Fibroblast of lung (primary cell): ENCODE results near the gene HSPBP1. TPM values are rescaled to one million over a fixed set of nuclear protein-coding genes. Genes with fewer than 3 reads are reported as not detected.
A peak's percentile ranks its signal among the peaks of the same experiment; 100 is the strongest.
"Not testable (repeated sequence)": the region's sequence is repeated elsewhere in the genome, so short reads cannot be mapped to it uniquely, and the experiment has no call there.

Experiments
- DNase-seq, 2 donors: peaks; one replicate each; pipeline versions ENCODE4 v3.0.0 to v3.0.0-alpha.2; 2010; ENCODE audit warnings: low read depth in 2 of 2
- H2AFZ ChIP-seq: 2 replicates; pipeline ENCODE4 v1.5.1; 2012; ENCODE audit warnings: low read length, control low read depth, inconsistent platforms
- H3K27ac ChIP-seq: 2 replicates; pipeline ENCODE4 v1.5.1; 2011; ENCODE audit warnings: low read length, control low read depth; ENCODE audit not compliant: insufficient read depth
- H3K27me3 ChIP-seq: 2 replicates; pipeline ENCODE4 v1.5.1; 2011; ENCODE audit warnings: mild to moderate bottlenecking, low read length; ENCODE audit not compliant: control insufficient read depth, insufficient read depth
- H3K36me3 ChIP-seq: 2 replicates; pipeline ENCODE4 v1.5.1; 2011; ENCODE audit warnings: low read length; ENCODE audit not compliant: control insufficient read depth, insufficient read depth
- H3K4me1 ChIP-seq: 2 replicates; pipeline ENCODE4 v1.5.1; 2011; ENCODE audit warnings: low read length; ENCODE audit not compliant: control insufficient read depth, insufficient read depth; ENCODE audit errors: extremely low read depth
- H3K4me2 ChIP-seq: 2 replicates; pipeline ENCODE4 v1.5.1; 2011; ENCODE audit warnings: low read length, control low read depth; ENCODE audit not compliant: insufficient read depth; ENCODE audit errors: extremely low read depth
- H3K4me3 ChIP-seq, 4 experiments: fragments of 200-600 bp in 1 of 4; sonication (generic) in 1 of 4; replicated peaks in 1 of 4; 2 replicates each; pipeline ENCODE4 v1.5.1; 2011 to 2016; ENCODE audit warnings: low read length in 4 of 4, low read depth in 3 of 4, mild to moderate bottlenecking in 3 of 4, control low read depth in 2 of 4, inconsistent platforms in 1 of 4, mixed read lengths in 1 of 4; ENCODE audit not compliant: insufficient read depth in 1 of 4; ENCODE audit errors: control extremely low read depth in 1 of 4
- H3K79me2 ChIP-seq: 2 replicates; pipeline ENCODE4 v1.5.1; 2012; ENCODE audit warnings: mild to moderate bottlenecking, low read length, inconsistent platforms; ENCODE audit not compliant: control insufficient read depth, insufficient read depth
- H3K9ac ChIP-seq: 2 replicates; pipeline ENCODE4 v1.5.1; 2011; ENCODE audit warnings: mild to moderate bottlenecking, low read length, control low read depth; ENCODE audit not compliant: insufficient read depth
- H3K9me3 ChIP-seq: 2 replicates; pipeline ENCODE4 v1.5.1; 2012; ENCODE audit warnings: low read depth, low read length; ENCODE audit not compliant: control insufficient read depth, insufficient read depth
- H4K20me1 ChIP-seq: 2 replicates; pipeline ENCODE4 v1.5.1; 2011; ENCODE audit warnings: low read length; ENCODE audit not compliant: control insufficient read depth, insufficient read depth; ENCODE audit errors: extremely low read depth
- CTCF ChIP-seq, 2 donors: IDR thresholded peaks in 1 of 2; conservative IDR thresholded peaks in 1 of 2; 1 replicate in 1 of 2; 2 replicates in 1 of 2; pipeline ENCODE4 v1.5.1; 2011 to 2012; ENCODE audit warnings: low read length in 2 of 2, control low read depth in 1 of 2, inconsistent platforms in 1 of 2, low read depth in 1 of 2, mild to moderate bottlenecking in 1 of 2
- EZH2 ChIP-seq: IDR thresholded peaks from 2 replicates; pipeline ENCODE4 v1.5.1; 2012; ENCODE audit warnings: low read length, control low read depth, mild to moderate bottlenecking; ENCODE audit errors: missing control alignments
- polyA minus RNA-seq: library from RNA; depleted of rRNA, polyadenylated mRNA; stranded (reverse); fragments of >200 nt; gene quantifications from 2 replicates; pipeline ENCODE4 v1.2.3, GENCODE V29; 2011; ENCODE audit warnings: low replicate concordance
- polyA plus RNA-seq, 2 donors: library from polyadenylated mRNA; depleted of rRNA in 1 of 2; stranded (reverse) in 1 of 2; unstranded in 1 of 2; fragments of >200 nt; gene quantifications; 2 replicates each; pipeline ENCODE4 v1.2.1, GENCODE V29; 2011 to 2012; ENCODE audit warnings: missing spikeins in 1 of 2
- total RNA-seq: library from RNA; depleted of rRNA; stranded (reverse); fragments of >200 nt; gene quantifications from 2 replicates; pipeline ENCODE4 v1.2.1, GENCODE V29; 2014

Gene HSPBP1
- 19.8 and 21.5 TPM in 2 replicates for total RNA-seq
- 12.5 and 15.8 TPM in 2 replicates for polyA plus RNA-seq
- 26.9 and 42.7 TPM in 2 replicates for polyA plus RNA-seq (2012)
- polyA minus RNA-seq: 20.4 and 22.7 TPM in 2 replicates

DNA sequence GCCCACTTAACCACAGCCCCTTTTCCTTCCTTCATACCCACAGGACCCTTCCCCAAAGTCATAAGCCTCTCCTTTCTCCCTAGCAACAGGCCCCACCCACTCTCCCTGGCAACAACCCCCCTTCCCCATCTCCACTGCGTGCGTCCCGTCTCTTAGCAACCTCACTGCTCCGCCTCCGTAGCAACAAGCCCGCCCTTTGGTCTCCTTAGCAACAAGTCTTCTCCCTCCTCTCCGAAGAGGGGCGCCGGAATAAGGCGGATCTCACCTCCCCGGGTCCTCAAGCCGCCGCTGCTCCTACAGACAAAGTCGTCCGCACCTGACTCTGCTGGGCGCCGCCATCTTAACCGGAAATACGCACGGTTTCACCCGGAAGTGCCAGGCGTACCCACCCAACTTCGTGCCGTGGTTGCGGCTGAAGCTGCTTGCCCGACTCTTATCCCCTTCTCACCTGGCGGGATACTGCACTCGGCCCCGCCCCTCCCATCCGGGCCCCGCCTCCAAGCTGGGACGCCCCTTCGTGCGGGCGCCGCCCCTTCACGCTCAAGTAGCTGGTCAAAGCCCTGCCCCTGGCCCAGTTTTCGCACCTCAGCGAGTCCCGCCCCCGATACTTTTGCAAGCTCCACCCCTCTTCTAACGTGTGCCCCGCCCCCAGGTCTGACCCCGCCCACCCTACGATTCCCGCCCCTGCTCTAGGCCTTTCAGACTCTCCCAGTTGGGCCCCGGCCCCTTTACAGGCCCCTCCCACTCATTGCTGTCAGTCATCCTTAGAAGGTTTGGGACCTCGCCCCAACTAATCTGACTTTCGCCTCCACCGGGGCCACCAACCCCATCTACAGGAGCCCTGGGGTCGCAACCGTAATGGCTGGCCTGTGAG lies at the start of gene HSPBP1:
Gene HSPBP1, minus strand, starts transcription at position 341 of the 874 bp plus-strand sequence. CDS start 502 bp downstream, outside the sequence.
- peak; percentile 95 for DNase-seq
- Histone ChIP-seq H4K20me1 (no peaks in the 10 kb centered on the region), H3K4me2 (peak within 1 kb of the TSS; percentile 93), H3K79me2 (no peaks in the 10 kb centered on the region), H3K4me1 (peaks cover 3% of the 10 kb centered on the region), H3K27ac (peak within 1 kb of the TSS; percentile 94), H3K36me3 (peaks cover 2% of the 10 kb centered on the region), H2AFZ (peak within 1 kb of the TSS; percentile 94), H3K4me3 (peak within 1 kb of the TSS; percentile 82 to 99 (median 94)), H3K9ac (peak within 1 kb of the TSS; percentile 83), H3K27me3 (no peaks in the 10 kb centered on the region), H3K9me3 (no peaks in the 10 kb centered on the region)
- no peak for TF ChIP-seq EZH2
- TF ChIP-seq CTCF (conservative IDR thresholded peaks at IDR 0.05 in 1 of 2, IDR thresholded peaks at IDR 0.05 in 1 of 2; ENCODE audit: low read depth in 1 of 2, low read length in 2 of 2): no peak

GRCh38 chr19:55328774-55329318 lies 48.9 kb upstream of the HSPBP1 start:
- H3K9ac ChIP-seq, H3K27me3 ChIP-seq, H3K4me3 ChIP-seq, H3K79me2 ChIP-seq, H2AFZ ChIP-seq, H3K4me2 ChIP-seq, DNase-seq, H3K27ac ChIP-seq, H4K20me1 ChIP-seq, H3K9me3 ChIP-seq, H3K4me1 ChIP-seq, H3K36me3 ChIP-seq: not testable (repeated sequence)

DNA sequence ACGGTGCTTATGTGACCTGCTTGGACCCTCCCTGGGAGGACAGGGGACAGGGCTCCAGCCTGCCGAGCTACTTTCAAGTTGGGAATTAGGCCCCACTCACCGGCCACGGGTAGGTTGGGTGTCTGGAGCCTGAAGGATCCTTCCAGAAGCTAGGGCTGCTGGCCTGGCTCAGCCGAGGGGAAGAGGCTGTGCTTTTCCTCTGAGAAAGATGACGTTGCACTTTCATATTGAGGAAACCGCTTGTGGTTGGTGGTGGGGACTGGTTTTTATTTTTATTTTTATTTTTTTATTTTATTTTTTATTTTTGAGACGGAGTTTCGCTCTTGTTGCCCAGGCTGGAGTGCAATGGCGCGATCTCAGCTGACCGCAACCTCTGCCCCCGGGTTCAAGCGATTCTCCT lies 45.3 kb upstream of the HSPBP1 start, which contains the start of gene TMEM150B:
Gene TMEM150B, minus strand, starts transcription at position 170 of the 400 bp plus-strand sequence. CDS start 4,305 bp downstream, outside the sequence.
- H3K27ac ChIP-seq: no peak within 1 kb of the TSS
- no peaks in the 10 kb centered on the region for H3K79me2 ChIP-seq
- H3K4me3 ChIP-seq: no peak within 1 kb of the TSS
- DNase-seq: no peak
- H4K20me1 ChIP-seq: no peaks in the 10 kb centered on the region
- no peak within 1 kb of the TSS for H3K4me2 ChIP-seq
- no peaks in the 10 kb centered on the region for H3K36me3 ChIP-seq
- H3K9ac ChIP-seq: no peak within 1 kb of the TSS
- H3K9me3 ChIP-seq: no peaks in the 10 kb centered on the region
- no peak within 1 kb of the TSS for H2AFZ ChIP-seq
- peaks cover 2% of the 10 kb centered on the region for H3K27me3 ChIP-seq
- no peaks in the 10 kb centered on the region for H3K4me1 ChIP-seq
- TF ChIP-seq EZH2: no peak
